SU-DHL-6 (cell line): ENCODE results near the gene BCAP31.
A peak's percentile ranks its signal among the peaks of the same experiment; 100 is the strongest.

Experiments
- H2AFZ ChIP-seq: fragments of 200-600 bp; sonication (generic); 2 replicates; pipeline ENCODE4 v1.6.1; 2014; ENCODE audit warnings: low read depth, mild to moderate bottlenecking, moderate library complexity, mixed read lengths, antibody characterized with exemption, low read length; ENCODE audit not compliant: severe bottlenecking
- H3F3A ChIP-seq: fragments of 200-600 bp; shearing (Covaris generic); 2 replicates; pipeline ENCODE4 v1.6.0; 2016; ENCODE audit warnings: antibody characterized with exemption, mild to moderate bottlenecking; ENCODE audit not compliant: insufficient read depth
- H3K27ac ChIP-seq: fragments of 200-600 bp; sonication (generic); 2 replicates; pipeline ENCODE4 v1.5.1; 2016; ENCODE audit warnings: low read depth, mild to moderate bottlenecking, low read length, moderate library complexity, mixed read lengths
- H3K27me3 ChIP-seq: fragments of 200-600 bp; sonication (generic), shearing (Covaris generic); 2 replicates; pipeline ENCODE4 v1.6.0; 2014; ENCODE audit warnings: mild to moderate bottlenecking, low read length
- H3K36me3 ChIP-seq: fragments of 200-600 bp; sonication (generic); 2 replicates; pipeline ENCODE4 v1.6.1; 2014; ENCODE audit warnings: mild to moderate bottlenecking, low read length, mixed read lengths
- H3K4me2 ChIP-seq: fragments of 300-600, 200-600 bp; shearing (Covaris generic), sonication (generic); 2 replicates; pipeline ENCODE4 v1.6.0; 2014; ENCODE audit warnings: low read length, low read depth, mild to moderate bottlenecking; ENCODE audit not compliant: poor library complexity, severe bottlenecking
- H3K4me3 ChIP-seq: fragments of 200-600 bp; sonication (generic); 2 replicates; pipeline ENCODE4 v1.5.1; 2014; ENCODE audit warnings: antibody characterized with exemption, low read length, mild to moderate bottlenecking, mixed read lengths; ENCODE audit not compliant: insufficient read depth, poor library complexity, severe bottlenecking
- H3K79me2 ChIP-seq: fragments of 200-600 bp; sonication (generic); 2 replicates; pipeline ENCODE4 v1.6.1; 2014; ENCODE audit warnings: mild to moderate bottlenecking, low read length, moderate library complexity; ENCODE audit not compliant: insufficient read depth
- H3K9ac ChIP-seq: fragments of 200-600 bp; sonication (generic); 2 replicates; pipeline ENCODE4 v1.7.0; 2014; ENCODE audit warnings: mild to moderate bottlenecking, low read length
- H3K9me2 ChIP-seq: fragments of 200-600 bp; sonication (generic); replicated peaks from 2 replicates; pipeline ENCODE4 v1.6.1; 2014; ENCODE audit warnings: low read length; ENCODE audit not compliant: insufficient read depth
- H3K9me3 ChIP-seq: fragments of 200-600 bp; sonication (generic); 2 replicates; pipeline ENCODE4 v1.6.1; 2014; ENCODE audit warnings: low read length, mixed read lengths; ENCODE audit not compliant: insufficient read depth
- H4K20me1 ChIP-seq: fragments of 200-600 bp; sonication (generic); 2 replicates; pipeline ENCODE4 v1.6.1; 2014; ENCODE audit warnings: low read depth, mild to moderate bottlenecking, antibody characterized with exemption, low read length, moderate library complexity, mixed read lengths
- EZH2phosphoT487 ChIP-seq: fragments of 200-600 bp; sonication (generic), shearing (Covaris generic); conservative IDR thresholded peaks from 2 replicates; pipeline ENCODE4 v1.6.1; 2018; ENCODE audit warnings: mild to moderate bottlenecking, antibody characterized with exemption, low read length, moderate library complexity, mixed read lengths
- TF ChIP-seq, protein P1 (sequence below): fragments of 200-600 bp; sonication (generic); IDR thresholded peaks from one replicate; pipeline ENCODE4 v1.5.1; 2017; ENCODE audit warnings: antibody characterized with exemption, mild to moderate bottlenecking, low read length, moderate library complexity; ENCODE audit not compliant: insufficient read depth, poor library complexity, severe bottlenecking

Gene BCAP31

DNA sequence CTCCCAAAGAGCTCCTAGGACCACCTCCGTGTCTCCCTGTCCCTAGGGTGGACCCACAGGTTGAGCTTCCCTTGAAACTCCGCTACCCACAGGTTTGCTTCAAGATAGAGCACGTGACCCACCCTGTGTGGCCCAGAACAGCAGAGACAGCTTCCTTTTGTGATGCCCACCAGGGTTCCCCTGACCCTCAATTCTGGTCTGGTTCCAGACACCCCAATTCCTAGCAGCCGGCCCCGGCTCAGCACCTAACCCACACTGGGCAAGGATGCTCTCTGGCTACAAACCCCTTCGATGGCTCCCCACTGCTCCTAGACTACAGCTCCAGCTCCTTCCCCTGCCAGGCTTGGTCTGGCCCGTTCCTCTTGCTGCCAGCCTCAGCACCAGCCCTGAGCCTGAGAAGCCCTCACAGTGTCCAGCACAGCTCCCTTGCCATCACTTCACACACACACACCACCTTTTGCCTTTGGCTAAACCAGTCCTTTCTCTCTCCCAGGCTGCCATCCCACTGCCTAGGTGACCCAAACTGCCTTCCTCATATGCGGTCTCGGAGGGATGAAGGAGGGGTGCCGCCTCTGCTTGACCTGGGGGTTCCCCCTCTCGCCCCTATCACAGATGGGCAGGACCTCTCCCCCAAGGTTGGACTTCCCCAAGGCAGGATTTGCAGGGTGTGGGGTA lies 56.8 kb downstream of the BCAP31 start:
- TF ChIP-seq, protein P1, sequence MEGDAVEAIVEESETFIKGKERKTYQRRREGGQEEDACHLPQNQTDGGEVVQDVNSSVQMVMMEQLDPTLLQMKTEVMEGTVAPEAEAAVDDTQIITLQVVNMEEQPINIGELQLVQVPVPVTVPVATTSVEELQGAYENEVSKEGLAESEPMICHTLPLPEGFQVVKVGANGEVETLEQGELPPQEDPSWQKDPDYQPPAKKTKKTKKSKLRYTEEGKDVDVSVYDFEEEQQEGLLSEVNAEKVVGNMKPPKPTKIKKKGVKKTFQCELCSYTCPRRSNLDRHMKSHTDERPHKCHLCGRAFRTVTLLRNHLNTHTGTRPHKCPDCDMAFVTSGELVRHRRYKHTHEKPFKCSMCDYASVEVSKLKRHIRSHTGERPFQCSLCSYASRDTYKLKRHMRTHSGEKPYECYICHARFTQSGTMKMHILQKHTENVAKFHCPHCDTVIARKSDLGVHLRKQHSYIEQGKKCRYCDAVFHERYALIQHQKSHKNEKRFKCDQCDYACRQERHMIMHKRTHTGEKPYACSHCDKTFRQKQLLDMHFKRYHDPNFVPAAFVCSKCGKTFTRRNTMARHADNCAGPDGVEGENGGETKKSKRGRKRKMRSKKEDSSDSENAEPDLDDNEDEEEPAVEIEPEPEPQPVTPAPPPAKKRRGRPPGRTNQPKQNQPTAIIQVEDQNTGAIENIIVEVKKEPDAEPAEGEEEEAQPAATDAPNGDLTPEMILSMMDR, result no peak
- no peak for TF ChIP-seq EZH2phosphoT487
- H3F3A ChIP-seq, result no peaks in the 10 kb centered on the region
- no peaks in the 10 kb centered on the region for H3K9me2 ChIP-seq
- no peaks in the 10 kb centered on the region for H3K36me3 ChIP-seq
- no peak overlapping the region for H2AFZ ChIP-seq
- no peaks in the 10 kb centered on the region for H4K20me1 ChIP-seq
- no peak overlapping the region for H3K27ac ChIP-seq
- no peak overlapping the region for H3K9ac ChIP-seq
- H3K79me2 ChIP-seq, result no peaks in the 10 kb centered on the region
- H3K27me3 ChIP-seq, result no peaks in the 10 kb centered on the region
- no peak overlapping the region for H3K4me2 ChIP-seq
- no peaks in the 10 kb centered on the region for H3K9me3 ChIP-seq
- no peak overlapping the region for H3K4me3 ChIP-seq

DNA sequence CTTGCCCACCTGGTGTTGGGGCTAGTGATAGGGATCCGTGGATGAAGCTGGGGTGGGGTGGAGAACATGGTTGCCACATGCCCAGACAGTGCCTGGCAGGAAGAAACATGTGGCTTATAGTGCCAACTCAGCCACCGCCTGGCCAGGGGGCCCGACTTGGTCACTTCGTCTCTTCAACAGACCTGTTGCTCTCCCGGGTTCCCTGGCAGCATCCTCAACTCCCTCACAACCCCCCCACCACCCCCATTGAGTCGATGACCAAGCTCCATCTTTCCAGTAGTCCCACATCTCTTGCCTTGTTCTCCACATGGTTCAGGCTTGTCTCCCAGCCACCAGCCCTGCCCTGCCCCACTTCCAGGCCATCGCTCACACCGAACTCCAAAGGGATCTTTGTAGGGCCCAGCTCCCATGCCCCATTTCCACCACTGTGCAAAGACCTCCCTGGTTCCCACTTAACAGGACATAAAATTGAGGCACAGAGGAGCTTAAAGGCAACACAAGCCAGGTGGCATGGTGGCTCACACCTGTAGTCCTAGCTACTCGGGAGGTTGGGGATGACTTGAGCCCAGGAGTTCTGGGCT lies 58.4 kb downstream of the BCAP31 start:
- Histone ChIP-seq H3K27me3 (no peaks in the 10 kb centered on the region), H2AFZ (no peak overlapping the region), H3K36me3 (no peaks in the 10 kb centered on the region), H3F3A (no peaks in the 10 kb centered on the region), H3K4me3 (no peak overlapping the region), H3K4me2 (no peak overlapping the region), H3K9me3 (no peaks in the 10 kb centered on the region), H3K9ac (no peak overlapping the region), H3K27ac (no peak overlapping the region), H3K9me2 (no peaks in the 10 kb centered on the region), H4K20me1 (no peaks in the 10 kb centered on the region), H3K79me2 (no peaks in the 10 kb centered on the region)
- TF ChIP-seq EZH2phosphoT487, result no peak
- TF ChIP-seq, protein P1, result no peak

DNA sequence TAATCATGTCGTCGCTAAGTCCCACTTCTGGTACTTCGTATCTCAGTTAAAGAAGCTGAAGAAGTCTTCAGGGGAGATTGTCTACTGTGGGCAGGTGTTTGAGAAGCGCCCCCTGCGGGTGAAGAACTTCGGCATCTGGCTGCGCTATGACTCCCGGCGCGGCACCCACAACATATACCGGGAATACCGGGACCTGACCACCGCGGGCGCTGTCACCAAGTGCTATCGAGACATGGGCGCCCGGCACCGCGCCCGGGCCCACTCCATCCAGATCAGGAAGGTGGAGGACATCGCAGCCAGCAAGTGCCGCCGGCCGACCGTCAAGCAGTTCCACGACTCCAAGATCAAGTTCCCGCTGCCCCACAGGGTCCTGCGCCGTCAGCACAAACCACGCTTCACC lies 61.9 kb downstream of the BCAP31 start:
- H2AFZ ChIP-seq, result no peak overlapping the region
- TF ChIP-seq, protein P1, result peak; percentile 44
- no peak for TF ChIP-seq EZH2phosphoT487
- no peaks in the 10 kb centered on the region for H3K9me2 ChIP-seq
- no peak overlapping the region for H3K9ac ChIP-seq
- H4K20me1 ChIP-seq, result no peaks in the 10 kb centered on the region
- H3K36me3 ChIP-seq, result no peaks in the 10 kb centered on the region
- no peaks in the 10 kb centered on the region for H3F3A ChIP-seq
- H3K79me2 ChIP-seq, result no peaks in the 10 kb centered on the region
- no peak overlapping the region for H3K27ac ChIP-seq
- no peaks in the 10 kb centered on the region for H3K9me3 ChIP-seq
- H3K4me2 ChIP-seq, result no peak overlapping the region
- H3K4me3 ChIP-seq, result no peak overlapping the region
- no peaks in the 10 kb centered on the region for H3K27me3 ChIP-seq
